Suppressor macrophage treated with lipopolysaccharide for 1 hour (primary cell): ENCODE measurements around the gene CACNB4.
"Not testable (repeated sequence)": the region's sequence is repeated elsewhere in the genome, so short reads cannot be mapped to it uniquely, and the experiment has no call there.

Source experiments
- DNase-seq, 3 donors: peaks; one replicate each; pipeline ENCODE4 v3.0.0-alpha.2; 2020 to 2022

The CACNB4 gene

DNA sequence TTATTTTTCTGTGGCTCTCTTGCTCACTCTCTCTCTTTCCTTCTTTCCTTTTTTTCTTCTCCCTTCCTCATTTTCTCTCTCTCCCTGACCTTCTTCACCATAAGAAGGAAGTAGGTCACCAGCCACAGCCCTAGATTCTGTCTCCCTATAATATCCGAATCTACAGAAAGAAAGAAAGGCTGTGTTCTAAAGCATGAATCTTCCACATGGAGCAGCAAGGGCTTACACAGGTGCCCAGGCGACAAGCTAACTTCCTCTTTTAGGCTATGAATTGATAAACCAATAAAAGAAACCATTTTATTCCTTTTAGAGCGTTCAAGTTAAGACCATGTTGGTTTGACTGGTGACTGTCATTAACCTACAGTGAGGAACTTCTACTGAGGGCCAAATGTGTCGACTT, 49.3 kb downstream of the CACNB4 start:
- peak in 1 of 3 donors; percentile 21 for DNase-seq

DNA sequence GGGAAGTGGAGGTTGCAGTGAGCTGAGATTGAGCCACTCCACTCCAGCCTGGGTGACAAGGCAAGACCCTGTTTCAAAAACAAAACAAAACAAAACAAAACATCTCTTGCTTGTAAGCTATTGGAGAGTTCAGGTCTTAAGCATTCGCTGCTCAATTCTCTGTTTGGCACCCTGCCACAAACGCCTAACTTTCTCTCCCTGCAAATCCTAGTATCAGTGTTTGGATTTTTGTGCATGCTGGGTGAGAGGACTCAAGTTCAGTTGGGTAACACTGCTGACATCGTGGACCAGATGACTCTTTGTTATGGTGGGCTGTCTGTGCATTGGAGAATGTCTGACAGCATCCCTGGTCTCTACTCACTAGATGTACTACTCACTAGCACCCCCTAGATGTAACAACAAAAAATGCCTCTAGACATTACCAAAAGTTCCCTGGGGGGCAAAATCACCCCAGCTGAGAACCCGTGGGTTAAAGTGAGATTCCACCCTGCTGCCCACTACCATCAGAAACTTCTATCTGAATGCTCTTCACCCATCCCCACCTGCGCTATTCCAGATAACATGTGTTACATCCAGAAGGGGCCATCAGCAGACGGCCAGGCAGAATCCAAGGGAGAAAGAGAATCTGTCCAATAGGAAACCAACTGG, 50.9 kb downstream of the CACNB4 start:
- DNase-seq, result peak in 2 of 3 donors; percentile 45 to 55

DNA sequence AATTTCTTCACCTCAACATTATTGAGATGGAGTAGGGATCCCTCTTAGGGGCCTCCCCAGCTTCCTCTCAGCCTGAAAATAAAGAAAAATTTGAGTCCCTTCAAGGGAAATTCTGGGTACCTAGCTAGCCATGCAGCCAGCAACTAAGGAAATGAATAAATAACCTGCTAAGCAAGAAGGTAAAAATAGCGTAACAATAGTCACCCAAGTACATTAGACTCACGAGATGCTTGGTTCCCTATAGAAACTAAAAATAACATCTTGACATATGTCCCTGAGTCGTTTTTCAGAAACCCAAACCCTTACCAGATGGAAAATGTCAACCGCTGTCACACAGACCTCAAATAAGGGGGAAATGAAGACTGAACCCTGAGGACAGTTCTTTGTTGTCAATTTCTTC, 51.9 kb downstream of the CACNB4 start:
- DNase-seq, result peak in 2 of 3 donors; percentile 35 to 67

DNA sequence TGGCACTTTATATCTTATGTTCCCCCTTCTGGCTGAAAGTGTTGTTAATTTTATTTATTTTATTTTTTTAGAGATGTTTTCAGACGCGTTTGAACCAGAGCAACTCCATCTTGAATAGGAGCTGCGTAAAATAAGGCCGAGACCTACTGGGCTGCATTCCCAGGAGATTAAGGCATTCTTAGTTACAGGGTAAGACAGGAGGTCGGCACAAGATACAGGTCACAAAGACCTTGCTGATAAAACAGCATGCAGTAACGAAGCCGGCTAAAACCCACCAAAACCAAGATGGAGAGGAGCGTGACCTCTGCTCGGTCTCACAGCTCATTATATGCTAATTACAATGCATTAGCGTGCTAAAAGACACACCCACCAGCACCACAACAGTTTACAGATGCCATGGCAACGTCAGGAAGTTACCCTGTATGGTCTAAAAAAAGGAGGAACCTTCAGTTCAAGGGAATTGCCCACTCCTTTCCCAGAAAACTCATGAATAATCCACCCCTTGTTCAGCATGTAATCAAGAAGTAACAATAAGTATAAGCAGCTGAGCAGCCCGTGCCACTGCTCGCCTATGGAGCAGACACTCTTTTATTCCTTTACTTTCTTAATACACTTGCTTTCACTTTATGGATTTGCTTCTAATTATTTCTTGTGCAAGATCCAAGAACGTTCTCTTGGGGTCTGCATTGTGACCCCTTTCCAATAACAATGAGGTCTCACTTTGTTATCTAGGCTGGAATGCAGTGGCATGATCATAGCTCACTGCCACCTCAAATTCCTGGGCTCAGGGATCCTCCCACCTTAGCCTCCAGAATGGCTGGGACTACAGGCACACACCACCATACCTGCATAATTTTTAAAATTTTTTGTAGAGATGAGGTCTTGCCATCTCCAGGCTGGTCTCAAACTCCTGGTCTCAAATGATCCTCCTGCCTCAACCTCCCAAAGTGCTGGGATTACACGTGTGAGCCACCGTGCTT, 55.9 kb downstream of the CACNB4 start:
- DNase-seq, result peak; percentile 83 to 94 (median 88)

DNA sequence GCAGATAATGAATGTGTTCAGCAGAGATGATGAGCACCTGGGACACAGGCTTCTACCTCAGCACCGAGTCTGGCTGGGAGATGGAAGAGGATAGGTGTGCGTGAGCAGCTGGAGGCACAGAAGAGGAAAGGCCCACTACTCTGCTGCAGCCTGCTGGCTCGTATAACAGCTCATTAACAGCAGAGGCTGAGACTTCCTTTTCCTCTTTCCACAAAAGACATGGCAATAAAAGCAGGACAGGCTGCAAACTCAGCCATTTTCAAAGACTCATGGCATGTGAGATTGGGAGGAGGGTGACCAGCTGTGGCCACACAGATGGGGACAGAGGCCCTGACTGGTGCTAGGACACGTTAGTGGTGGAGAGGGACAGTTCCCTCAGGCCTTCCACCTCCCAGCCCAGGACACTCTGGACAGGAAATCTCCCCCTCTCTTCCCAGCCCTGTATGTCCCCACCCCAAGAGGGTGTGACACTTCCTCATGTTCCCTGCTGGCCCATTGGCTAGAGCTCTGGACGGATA, 60.3 kb downstream of the CACNB4 start:
- DNase-seq, result peak; percentile 44 to 72 (median 47)

DNA sequence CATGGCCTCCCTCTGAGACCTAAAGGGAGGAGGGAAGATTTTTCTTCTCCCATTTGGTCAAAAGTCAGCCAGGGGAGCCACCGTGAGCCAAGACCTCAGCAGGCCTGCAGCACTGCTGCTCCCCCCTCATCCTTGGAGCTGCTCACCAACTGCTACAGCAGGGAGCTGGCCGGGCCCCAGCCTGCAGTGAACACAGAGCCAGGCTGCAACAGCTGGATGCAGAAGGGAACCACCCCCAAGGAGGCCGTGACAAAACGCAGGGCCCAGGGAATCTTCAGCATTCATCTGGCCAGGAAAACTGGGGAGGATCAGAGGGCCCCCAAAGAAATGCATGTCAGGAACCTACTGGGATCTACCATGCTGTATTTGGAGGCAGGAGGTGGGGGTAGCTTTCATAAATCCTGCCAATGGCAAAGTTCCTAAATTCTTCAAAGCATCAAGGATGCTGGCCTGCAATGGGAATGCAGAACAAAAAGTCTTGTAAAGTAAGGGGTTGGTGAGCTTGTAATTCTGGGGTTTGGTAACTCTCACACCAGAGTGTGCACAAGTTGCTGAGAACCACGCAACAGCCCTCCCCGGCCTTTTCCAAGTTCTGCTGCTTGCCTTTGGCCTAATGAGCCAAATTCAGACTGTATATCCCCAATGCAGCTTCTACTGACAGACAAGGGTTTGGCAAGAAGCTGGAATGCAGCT, 61.0 kb downstream of the CACNB4 start:
- no peak for DNase-seq

DNA sequence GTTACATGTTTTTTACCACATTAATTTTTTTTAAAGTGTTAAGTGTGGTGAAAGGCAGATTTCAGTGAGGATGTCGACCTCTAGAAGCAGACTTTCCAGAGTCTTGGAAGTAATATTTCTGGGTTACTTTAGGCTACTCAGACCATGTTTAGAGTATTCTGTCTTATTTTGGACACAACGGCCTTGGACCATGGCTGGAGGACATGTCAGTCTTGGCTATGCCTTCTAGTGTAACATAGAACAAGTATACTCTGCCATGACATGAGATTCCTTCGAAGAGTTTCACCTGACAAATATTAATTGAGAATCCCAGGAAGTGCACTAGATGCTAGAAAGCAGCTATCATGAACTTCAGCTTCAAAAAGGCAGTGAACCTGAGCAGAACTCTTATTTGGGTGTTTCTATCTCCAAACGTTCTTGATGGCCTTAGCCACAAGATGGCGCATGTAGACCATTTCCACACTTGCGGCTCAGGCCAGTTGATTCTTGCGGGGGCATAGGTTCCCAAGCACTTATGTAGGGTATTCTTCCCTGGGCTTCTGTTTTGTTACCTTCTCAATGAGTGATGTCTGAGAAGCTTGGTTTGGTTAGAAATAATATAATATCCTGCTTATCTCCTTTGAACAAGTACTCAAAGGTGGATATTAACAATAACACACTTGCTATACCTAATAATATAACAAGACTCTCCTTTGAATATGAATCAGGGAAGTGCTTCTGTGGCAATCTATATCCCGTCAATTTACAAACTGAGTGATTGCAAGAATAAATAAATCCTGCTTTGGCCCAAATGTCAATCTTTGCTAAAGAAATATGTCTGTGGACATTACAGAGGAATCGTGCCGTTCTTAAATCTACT, 62.0 kb downstream of the CACNB4 start:
- peak; percentile 78 to 87 (median 82) for DNase-seq

DNA sequence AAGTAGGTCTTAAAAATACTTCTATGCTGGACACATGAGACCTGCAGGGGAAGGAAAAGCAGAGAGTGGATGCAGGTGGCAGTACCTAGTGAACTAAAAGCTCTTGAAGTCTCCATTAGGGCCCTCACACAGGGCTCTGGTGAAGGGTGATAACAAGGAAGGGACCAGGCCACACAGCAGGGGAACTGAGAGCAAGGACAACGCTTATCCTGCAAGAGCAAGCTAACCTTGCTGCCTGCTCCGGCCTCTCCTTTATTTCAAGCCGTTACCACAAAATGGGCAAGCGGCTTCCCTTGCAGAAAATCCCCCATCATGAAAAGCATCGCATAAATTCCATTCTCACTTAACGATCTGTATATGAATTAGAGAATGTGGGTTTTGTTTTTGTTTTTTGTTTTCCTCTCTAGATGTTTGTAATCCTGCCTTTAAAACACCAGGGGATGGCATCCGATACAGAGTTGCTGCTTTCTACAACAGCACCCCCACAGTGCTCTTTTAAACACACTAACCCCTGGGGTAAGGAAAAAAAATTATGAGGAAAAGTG, 64.5 kb downstream of the CACNB4 start:
- DNase-seq, result no peak

DNA sequence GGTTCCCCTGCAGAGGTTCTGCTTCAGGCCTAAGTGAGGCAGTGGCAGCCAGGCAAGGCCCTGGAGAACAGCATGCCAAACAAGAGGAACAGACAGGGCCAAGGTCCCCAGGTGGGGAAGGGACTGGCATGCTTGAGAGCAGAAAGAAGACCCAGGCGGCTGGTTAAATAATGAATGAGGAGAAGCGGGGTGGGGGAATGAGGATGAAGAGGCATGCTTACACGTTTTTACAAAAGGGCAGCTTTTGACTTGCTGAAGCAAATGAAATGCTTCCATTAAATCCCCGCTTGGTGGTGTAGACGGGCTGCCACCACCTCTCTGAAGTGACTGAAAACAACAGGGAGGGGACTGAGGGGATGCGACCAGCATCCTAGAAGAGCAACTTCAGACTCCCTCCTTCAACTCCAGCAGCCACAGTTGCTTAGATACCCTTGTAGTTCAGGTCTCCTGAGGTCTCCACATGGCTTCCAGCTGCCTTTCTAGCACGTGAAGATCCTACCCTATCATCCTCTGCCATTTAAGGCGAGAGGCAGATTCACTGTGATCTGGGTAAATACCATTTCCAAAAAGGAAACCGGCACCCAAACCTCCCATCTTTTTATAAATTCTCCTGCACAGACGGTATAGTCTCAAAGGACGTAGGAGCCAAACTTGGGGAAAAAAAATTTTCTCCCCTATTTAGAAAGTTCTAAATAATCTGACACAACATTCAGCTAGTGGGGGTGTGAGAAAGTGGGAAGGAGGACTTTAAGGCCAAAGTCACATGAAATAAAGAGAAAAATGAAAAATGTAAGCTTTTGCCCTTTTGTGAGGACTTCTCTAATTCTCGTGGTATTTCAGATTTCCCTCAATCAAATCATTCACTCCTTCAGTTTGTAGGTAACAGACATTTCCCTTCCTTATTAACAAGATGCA, 65.6 kb downstream of the CACNB4 start:
- peak in 1 of 3 donors; percentile 32 for DNase-seq

DNA sequence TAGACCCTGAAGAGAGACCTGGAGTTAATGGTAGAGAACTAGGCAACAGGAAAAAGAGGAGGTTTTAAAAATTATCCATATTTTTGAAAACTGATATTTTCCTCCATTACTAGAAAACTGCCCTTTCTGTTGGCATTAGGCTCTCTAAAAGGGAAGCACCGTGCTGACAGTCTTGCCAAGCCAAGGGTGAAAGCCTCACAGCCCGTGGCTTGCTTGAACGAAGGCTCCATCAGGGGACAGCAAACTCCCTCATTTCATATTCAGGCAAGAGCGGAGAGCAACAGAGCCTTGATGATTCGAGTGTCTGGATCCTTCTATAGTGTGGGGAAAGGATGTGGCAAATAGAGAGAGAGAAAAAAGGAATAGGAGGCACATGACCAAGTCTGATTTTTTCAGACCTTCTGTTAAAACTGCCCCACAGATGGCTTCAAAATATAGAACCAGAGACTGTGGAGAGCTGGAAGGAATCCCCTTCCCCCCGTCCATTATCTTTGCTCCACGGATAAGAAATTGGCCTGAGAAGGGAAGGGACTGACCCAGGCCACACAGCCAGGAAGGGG, 67.0 kb downstream of the CACNB4 start:
- peak in 1 of 3 donors; percentile 36 for DNase-seq

DNA sequence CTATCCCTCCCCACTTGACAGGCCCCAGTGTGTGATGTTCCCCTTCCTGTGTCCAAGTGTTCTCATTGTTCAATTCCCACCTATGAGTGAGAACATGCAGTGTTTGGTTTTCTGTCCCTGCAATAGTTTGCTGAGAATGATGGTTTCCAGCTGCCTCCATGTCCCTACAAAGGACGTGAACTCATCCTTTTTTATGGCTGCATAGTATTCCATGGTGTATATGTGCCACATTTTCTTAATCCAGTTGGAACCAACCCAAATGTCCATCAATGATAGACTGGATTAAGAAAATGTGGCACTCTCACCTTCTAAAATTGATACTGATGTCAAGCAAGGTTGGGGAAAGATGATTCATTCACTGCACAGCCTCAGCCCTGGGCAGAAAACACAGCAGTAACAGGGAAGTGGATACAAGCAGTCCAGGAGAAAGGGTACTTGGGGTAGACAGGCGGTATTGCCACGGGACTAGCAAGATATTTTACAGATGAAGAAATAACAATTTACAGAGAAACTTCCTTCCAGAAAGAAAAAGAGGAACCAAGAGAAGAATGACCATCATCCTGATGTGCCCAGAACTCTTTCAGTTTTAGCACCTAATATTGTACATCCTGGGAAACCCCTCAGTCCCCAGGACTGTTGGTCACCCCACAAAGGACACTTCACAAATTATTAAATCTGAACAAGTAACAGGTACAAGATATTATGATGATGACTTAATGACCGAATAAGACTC, 68.1 kb downstream of the CACNB4 start:
- DNase-seq, result peak; percentile 72 to 92 (median 85)

DNA sequence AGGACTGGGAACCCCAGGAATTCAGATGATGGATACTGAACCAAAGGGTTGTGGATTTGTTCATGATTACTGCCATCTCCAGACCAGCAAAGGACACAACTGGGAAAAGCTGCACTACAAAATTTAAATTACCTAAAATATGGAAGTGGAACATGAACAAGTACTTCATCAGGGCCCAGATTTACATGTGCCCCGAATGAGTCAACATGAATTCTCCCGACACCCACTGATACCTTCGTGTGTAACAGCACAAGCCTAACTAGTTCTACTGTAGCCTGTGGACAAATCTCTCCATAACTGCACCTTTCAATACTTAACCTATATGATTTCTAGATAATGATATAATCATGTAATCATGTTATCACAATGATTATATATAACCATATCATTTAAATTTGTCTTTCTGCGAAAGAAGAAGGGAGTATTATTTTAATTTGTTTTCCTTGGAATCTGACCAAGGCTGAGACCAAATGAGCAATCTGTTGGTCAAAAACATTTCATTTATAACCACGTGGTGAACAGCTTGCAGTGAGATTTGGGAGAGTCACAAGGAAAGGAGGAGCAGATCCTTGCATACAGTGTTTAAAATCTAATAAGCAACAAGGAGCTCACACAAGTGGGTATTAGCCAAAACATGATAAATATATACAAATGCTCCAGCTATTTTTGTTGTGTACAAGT, 70.5 kb downstream of the CACNB4 start:
- peak; percentile 59 to 74 (median 73) for DNase-seq

DNA sequence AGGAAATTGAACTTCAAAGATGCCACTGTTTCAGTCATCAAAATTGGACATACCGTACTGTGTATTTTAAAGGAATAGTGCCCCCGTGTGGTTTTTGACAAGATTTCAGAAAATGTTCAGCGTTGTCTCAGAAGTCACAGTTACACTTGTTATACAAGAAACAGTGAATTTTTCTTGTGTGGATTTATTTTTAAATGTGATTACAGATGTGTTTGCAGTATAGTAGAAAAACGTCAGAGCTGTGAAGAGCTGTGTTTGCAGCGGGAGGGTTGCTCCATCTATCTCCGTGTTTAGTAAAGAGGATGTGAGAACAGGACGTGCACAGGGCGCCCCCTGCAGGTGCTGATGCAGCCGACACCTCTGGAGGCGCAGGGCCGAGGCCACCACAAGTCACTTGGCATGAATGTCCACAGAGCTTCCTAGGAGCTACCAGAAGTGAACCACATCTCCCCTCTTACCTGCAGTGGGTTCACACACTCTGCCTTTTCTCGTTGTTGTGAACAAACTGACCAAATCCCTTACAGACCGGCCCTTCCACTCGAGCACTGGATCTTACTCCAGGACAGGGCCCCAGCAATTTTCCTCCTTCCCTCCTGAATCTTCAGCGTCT, 73.1 kb downstream of the CACNB4 start:
- DNase-seq, result peak; percentile 85 to 94 (median 92)

DNA sequence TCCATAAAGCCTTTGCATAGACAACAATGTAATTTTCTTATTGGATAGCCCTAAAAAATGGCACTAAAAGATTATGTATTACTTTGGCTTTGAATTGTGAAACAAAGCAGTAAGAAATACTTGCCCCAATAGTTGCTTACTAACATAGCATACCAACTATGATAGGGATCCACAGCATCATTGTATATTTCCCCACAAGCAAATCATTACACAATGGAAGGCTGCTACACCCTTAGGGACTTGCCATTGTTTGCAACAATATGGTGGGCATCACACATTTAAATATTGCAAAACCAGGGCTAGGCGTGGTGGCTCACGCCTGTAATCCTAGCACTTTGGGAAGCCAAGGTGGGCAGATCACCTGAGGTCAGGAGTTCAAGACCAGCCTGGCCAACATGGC, 74.4 kb downstream of the CACNB4 start:
- DNase-seq, result peak in 2 of 3 donors; percentile 36 to 39

DNA sequence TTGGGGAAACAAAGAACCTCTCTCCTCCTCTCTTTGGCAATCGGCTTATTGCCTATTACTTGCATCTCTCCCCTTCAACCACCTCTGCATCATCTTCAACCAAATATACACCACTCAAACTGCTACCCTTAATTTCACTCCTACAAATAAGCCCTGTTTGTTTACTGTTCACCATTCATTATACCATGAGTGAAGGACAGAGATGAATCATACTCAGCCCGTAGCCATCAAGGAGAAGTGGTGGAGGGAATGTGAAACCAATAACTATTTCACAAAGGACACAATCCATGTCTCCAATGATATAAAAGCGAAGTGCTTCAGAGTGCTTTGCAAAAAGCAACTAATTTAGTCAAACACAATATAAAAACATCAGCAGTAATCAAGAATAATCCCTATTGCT, 76.8 kb downstream of the CACNB4 start:
- peak in 2 of 3 donors; percentile 34 to 43 for DNase-seq

DNA sequence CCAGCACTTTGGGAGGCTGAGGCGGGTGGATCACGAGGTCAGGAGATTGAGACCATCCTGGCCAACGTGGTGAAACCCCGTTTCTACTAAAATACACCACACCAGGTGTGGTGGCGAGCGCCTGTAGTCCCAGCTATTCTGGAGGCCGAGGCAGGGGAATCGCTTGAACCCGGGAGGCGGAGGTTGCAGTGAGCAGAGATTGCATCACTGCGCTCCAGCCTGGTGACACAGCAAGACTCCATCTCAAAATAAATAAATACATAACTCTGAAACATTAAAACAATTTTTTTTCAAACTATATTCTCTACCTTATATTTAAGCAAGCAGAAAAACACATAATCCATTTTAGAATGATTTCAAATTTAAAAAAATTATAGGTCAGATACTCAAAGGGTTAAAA, 77.8 kb downstream of the CACNB4 start:
- not testable (repeated sequence) for DNase-seq

DNA sequence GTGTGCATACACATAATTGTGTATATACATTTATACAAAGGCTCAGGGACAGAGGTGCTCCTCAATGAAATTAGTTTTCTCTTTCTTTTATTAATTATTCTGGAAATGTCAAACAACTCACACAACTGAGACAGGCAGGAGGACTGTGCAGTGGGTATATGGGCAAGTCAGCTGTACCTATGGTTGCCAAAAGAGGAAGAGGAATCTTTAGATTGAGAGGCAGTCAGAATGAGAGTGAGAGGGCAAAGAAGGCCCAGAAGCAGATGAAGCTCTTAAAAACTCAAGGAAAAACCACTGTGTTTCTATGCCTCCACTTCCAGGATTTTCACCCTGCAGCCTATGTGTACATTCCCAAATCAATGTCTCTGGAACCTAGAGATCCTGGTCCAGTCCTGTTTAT, 79.1 kb downstream of the CACNB4 start:
- no peak for DNase-seq
